Fibroblast of lung (primary cell): ENCODE data around the gene PRKCD. TPM values are rescaled to one million over a fixed set of nuclear protein-coding genes. Genes with fewer than 3 reads are reported as not detected.

Source experiments
- DNase-seq, 2 donors: peaks; one replicate each; pipeline versions ENCODE4 v3.0.0 to v3.0.0-alpha.2; 2010; ENCODE audit warnings: low read depth in 2 of 2
- H2AFZ ChIP-seq: 2 replicates; pipeline ENCODE4 v1.5.1; 2012; ENCODE audit warnings: low read length, control low read depth, inconsistent platforms
- H3K27ac ChIP-seq: 2 replicates; pipeline ENCODE4 v1.5.1; 2011; ENCODE audit warnings: low read length, control low read depth; ENCODE audit not compliant: insufficient read depth
- H3K27me3 ChIP-seq: 2 replicates; pipeline ENCODE4 v1.5.1; 2011; ENCODE audit warnings: mild to moderate bottlenecking, low read length; ENCODE audit not compliant: control insufficient read depth, insufficient read depth
- H3K36me3 ChIP-seq: 2 replicates; pipeline ENCODE4 v1.5.1; 2011; ENCODE audit warnings: low read length; ENCODE audit not compliant: control insufficient read depth, insufficient read depth
- H3K4me1 ChIP-seq: 2 replicates; pipeline ENCODE4 v1.5.1; 2011; ENCODE audit warnings: low read length; ENCODE audit not compliant: control insufficient read depth, insufficient read depth; ENCODE audit errors: extremely low read depth
- H3K4me2 ChIP-seq: 2 replicates; pipeline ENCODE4 v1.5.1; 2011; ENCODE audit warnings: low read length, control low read depth; ENCODE audit not compliant: insufficient read depth; ENCODE audit errors: extremely low read depth
- H3K4me3 ChIP-seq, 4 experiments: fragments of 200-600 bp in 1 of 4; sonication (generic) in 1 of 4; replicated peaks in 1 of 4; 2 replicates each; pipeline ENCODE4 v1.5.1; 2011 to 2016; ENCODE audit warnings: low read length in 4 of 4, low read depth in 3 of 4, mild to moderate bottlenecking in 3 of 4, control low read depth in 2 of 4, inconsistent platforms in 1 of 4, mixed read lengths in 1 of 4; ENCODE audit not compliant: insufficient read depth in 1 of 4; ENCODE audit errors: control extremely low read depth in 1 of 4
- H3K79me2 ChIP-seq: 2 replicates; pipeline ENCODE4 v1.5.1; 2012; ENCODE audit warnings: mild to moderate bottlenecking, low read length, inconsistent platforms; ENCODE audit not compliant: control insufficient read depth, insufficient read depth
- H3K9ac ChIP-seq: 2 replicates; pipeline ENCODE4 v1.5.1; 2011; ENCODE audit warnings: mild to moderate bottlenecking, low read length, control low read depth; ENCODE audit not compliant: insufficient read depth
- H3K9me3 ChIP-seq: 2 replicates; pipeline ENCODE4 v1.5.1; 2012; ENCODE audit warnings: low read depth, low read length; ENCODE audit not compliant: control insufficient read depth, insufficient read depth
- H4K20me1 ChIP-seq: 2 replicates; pipeline ENCODE4 v1.5.1; 2011; ENCODE audit warnings: low read length; ENCODE audit not compliant: control insufficient read depth, insufficient read depth; ENCODE audit errors: extremely low read depth
- CTCF ChIP-seq, 2 donors: IDR thresholded peaks in 1 of 2; conservative IDR thresholded peaks in 1 of 2; 1 replicate in 1 of 2; 2 replicates in 1 of 2; pipeline ENCODE4 v1.5.1; 2011 to 2012; ENCODE audit warnings: low read length in 2 of 2, control low read depth in 1 of 2, inconsistent platforms in 1 of 2, low read depth in 1 of 2, mild to moderate bottlenecking in 1 of 2
- EZH2 ChIP-seq: IDR thresholded peaks from 2 replicates; pipeline ENCODE4 v1.5.1; 2012; ENCODE audit warnings: low read length, control low read depth, mild to moderate bottlenecking; ENCODE audit errors: missing control alignments
- polyA plus RNA-seq, 2 donors: library from polyadenylated mRNA; depleted of rRNA in 1 of 2; stranded (reverse) in 1 of 2; unstranded in 1 of 2; fragments of >200 nt; gene quantifications; 2 replicates each; pipeline ENCODE4 v1.2.1, GENCODE V29; 2011 to 2012; ENCODE audit warnings: missing spikeins in 1 of 2
- total RNA-seq: library from RNA; depleted of rRNA; stranded (reverse); fragments of >200 nt; gene quantifications from 2 replicates; pipeline ENCODE4 v1.2.1, GENCODE V29; 2014

PRKCD gene
- total and polyA plus RNA-seq, 2 donors (not counting 1 experiment from before 2014, with no cell fraction given): 3.8 to 21.2 TPM

GRCh38 chr3:53224026-53224425 lies 63.0 kb downstream of the PRKCD start:
- no peak for TF ChIP-seq EZH2
- no peak for TF ChIP-seq CTCF (conservative IDR thresholded peaks at IDR 0.05 in 1 of 2, IDR thresholded peaks at IDR 0.05 in 1 of 2; ENCODE audit: low read depth in 1 of 2, low read length in 2 of 2)
- no peak for DNase-seq
- H3K36me3 ChIP-seq: peaks cover 50% of the 10 kb centered on the region

DNA sequence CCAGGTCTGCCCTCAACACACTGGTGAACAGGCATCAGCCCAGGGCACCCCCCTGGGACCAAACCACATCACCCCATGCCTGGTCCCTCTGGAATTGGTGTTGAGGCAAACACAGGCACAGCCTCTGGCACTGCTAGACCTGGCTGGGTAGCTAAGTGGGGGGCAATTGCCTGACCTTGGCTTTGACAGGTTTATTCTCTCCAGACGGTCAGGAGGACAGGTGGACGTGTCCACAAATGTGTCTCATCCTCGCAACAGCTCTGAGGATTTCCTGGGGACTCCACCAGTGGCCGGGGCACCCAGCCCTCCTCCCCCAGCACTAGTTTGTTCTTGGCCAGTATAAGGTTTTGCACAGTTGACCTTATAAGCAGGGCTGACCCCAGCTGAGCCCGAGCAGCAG lies 63.5 kb downstream of the PRKCD start:
- no peak for DNase-seq
- Histone ChIP-seq H3K9me3 (no peaks in the 10 kb centered on the region), H3K27ac (no peak overlapping the region), H3K79me2 (no peaks in the 10 kb centered on the region), H3K4me2 (no peak overlapping the region), H3K27me3 (no peaks in the 10 kb centered on the region), H2AFZ (no peak overlapping the region), H3K36me3 (peaks cover 55% of the 10 kb centered on the region), H3K4me3 (no peak overlapping the region), H3K9ac (no peak overlapping the region), H3K4me1 (no peaks in the 10 kb centered on the region), H4K20me1 (no peaks in the 10 kb centered on the region)
- TF ChIP-seq EZH2: no peak
- no peak for TF ChIP-seq CTCF (conservative IDR thresholded peaks at IDR 0.05 in 1 of 2, IDR thresholded peaks at IDR 0.05 in 1 of 2; ENCODE audit: low read depth in 1 of 2, low read length in 2 of 2)

More at GRCh38 chr3:53224026-53224425, 63.0 kb downstream of the PRKCD start:
- H3K27ac ChIP-seq: no peak overlapping the region
- no peak overlapping the region for H2AFZ ChIP-seq
- H4K20me1 ChIP-seq: no peaks in the 10 kb centered on the region
- H3K79me2 ChIP-seq: no peaks in the 10 kb centered on the region
- H3K9me3 ChIP-seq: no peaks in the 10 kb centered on the region
- no peaks in the 10 kb centered on the region for H3K4me1 ChIP-seq
- H3K4me2 ChIP-seq: no peak overlapping the region
- no peak overlapping the region for H3K4me3 ChIP-seq
- no peaks in the 10 kb centered on the region for H3K27me3 ChIP-seq
- no peak overlapping the region for H3K9ac ChIP-seq

DNA sequence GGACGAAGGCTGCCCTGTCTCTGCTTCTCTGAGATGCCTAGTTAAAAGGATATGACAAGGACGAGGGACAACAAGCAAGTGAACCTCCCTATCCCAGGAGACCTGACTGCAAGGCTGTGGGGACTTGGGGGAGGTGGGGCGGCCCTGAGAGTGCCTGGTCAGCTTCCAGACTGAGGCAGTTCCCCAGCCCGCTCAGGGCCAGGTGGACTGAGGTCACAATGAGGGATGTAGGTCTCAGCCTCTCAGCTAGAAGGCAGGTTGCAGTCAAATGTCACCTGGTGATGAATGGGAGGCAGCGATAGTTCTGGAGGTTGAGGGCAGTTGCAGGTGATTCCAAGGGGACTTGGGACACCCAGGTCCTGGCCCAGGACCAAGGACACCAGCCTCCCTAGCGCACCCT lies 64.2 kb downstream of the PRKCD start:
- TF ChIP-seq EZH2 (no peak), CTCF (conservative IDR thresholded peaks at IDR 0.05 in 1 of 2, IDR thresholded peaks at IDR 0.05 in 1 of 2; ENCODE audit: low read depth in 1 of 2, low read length in 2 of 2) (no peak)
- Histone ChIP-seq H3K4me1 (no peaks in the 10 kb centered on the region), H2AFZ (no peak overlapping the region), H3K79me2 (no peaks in the 10 kb centered on the region), H4K20me1 (no peaks in the 10 kb centered on the region), H3K4me3 (no peak overlapping the region), H3K9me3 (no peaks in the 10 kb centered on the region), H3K4me2 (no peak overlapping the region), H3K36me3 (peaks cover 61% of the 10 kb centered on the region), H3K9ac (no peak overlapping the region), H3K27me3 (no peaks in the 10 kb centered on the region), H3K27ac (no peak overlapping the region)
- no peak for DNase-seq
